ENCODE data around the gene DROSHA. TPM values are rescaled to one million over a fixed set of nuclear protein-coding genes. Genes with fewer than 3 reads are reported as not detected.

DROSHA gene
- total and polyA plus RNA-seq, 2 donors (not counting 3 experiments of a cell fraction or from before 2014, with no cell fraction given), result 49.1 to 96.4 TPM

DNA sequence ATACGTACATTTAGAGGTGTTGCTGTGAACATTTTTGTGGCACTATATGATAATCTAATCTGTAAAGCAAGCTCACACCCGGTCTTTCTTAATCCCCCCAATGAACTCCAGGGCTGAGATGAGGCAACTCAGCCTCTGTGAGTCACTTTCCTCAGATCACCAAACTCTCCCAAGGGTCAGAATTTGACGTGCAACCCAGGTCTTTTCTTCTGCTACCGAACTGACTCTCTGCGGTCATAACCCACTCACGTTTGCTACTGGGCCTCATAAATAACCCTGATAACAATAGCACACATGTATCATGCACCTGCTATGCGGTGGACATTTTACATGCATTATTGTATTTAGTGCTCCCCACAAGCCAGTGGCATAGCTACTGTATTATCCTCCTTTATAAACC, 153.1 kb downstream of the DROSHA start:
- no peaks in the 10 kb centered on the region for H3K27me3 ChIP-seq (ENCODE audit: control insufficient read depth in 2 of 2, insufficient read depth in 2 of 2, low read length in 2 of 2)
- intact Hi-C loops (cut with micrococcal nuclease), result no loop called here

DNA sequence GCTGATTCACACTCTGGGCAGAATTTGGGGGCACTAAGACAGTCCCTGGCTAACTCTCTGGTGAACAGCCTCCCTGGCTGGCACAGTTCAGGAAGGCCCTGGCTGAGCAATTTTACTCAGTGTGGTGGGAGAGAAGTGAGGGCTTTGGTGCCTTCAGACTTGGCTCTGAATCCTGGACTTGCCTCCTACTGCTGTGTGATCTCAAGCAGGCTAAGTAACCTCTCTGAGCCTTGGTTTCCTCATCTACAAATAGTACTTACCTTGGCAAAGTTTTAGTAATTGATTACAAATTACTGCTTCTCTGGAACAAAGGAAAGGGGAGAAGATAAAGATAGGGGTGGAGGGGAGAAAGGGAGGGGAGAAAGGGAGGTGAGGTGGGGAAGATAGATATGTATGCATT, 153.8 kb downstream of the DROSHA start:
- TF ChIP-seq POLR2A (IDR thresholded peaks at IDR 0.05; ENCODE audit: low read depth, low read length) (no peak), GATA2 (IDR thresholded peaks at IDR 0.05; ENCODE audit: insufficient read depth, insufficient read length, low read depth, low read length) (no peak)
- TF ChIP-seq, protein P1, sequence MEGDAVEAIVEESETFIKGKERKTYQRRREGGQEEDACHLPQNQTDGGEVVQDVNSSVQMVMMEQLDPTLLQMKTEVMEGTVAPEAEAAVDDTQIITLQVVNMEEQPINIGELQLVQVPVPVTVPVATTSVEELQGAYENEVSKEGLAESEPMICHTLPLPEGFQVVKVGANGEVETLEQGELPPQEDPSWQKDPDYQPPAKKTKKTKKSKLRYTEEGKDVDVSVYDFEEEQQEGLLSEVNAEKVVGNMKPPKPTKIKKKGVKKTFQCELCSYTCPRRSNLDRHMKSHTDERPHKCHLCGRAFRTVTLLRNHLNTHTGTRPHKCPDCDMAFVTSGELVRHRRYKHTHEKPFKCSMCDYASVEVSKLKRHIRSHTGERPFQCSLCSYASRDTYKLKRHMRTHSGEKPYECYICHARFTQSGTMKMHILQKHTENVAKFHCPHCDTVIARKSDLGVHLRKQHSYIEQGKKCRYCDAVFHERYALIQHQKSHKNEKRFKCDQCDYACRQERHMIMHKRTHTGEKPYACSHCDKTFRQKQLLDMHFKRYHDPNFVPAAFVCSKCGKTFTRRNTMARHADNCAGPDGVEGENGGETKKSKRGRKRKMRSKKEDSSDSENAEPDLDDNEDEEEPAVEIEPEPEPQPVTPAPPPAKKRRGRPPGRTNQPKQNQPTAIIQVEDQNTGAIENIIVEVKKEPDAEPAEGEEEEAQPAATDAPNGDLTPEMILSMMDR (IDR thresholded peaks at IDR 0.05; ENCODE audit: extremely low read depth in 1 of 2, insufficient read depth in 1 of 2, low read depth in 1 of 2, low read length in 2 of 2), result no peak
- Histone ChIP-seq H2AFZ (ENCODE audit: low read depth, low read length) (no peak overlapping the region), H3K9ac (replicated peaks; ENCODE audit: extremely low read depth, insufficient read depth, low read length) (no peak overlapping the region), H3K79me2 (ENCODE audit: control insufficient read depth, insufficient read depth, low read length) (no peaks in the 10 kb centered on the region), H3K9me1 (replicated peaks; ENCODE audit: control insufficient read depth, extremely low read depth, insufficient read depth, low read length) (no peaks in the 10 kb centered on the region), H3K4me1 (ENCODE audit: control insufficient read depth, extremely low read depth, insufficient read depth, low read length) (no peaks in the 10 kb centered on the region), H3K36me3 (ENCODE audit: control insufficient read depth in 2 of 2, extremely low read depth in 1 of 2, insufficient read depth in 2 of 2, low read length in 2 of 2) (no peaks in the 10 kb centered on the region), H3K27me3 (ENCODE audit: control insufficient read depth in 2 of 2, insufficient read depth in 2 of 2, low read length in 2 of 2) (no peaks in the 10 kb centered on the region), H3K9me3 (replicated peaks; ENCODE audit: control insufficient read depth, insufficient read depth, low read length) (no peaks in the 10 kb centered on the region), H4K20me1 (replicated peaks; ENCODE audit: control insufficient read depth, extremely low read depth, insufficient read depth, low read length) (no peaks in the 10 kb centered on the region), H3K27ac (ENCODE audit: insufficient read depth, low read depth, low read length) (no peak overlapping the region), H3K4me3 (replicated peaks in 1 of 3; ENCODE audit: insufficient read depth in 1 of 3, low read depth in 1 of 3, low read length in 3 of 3) (no peak overlapping the region), H3K4me2 (ENCODE audit: insufficient read depth, low read length) (no peak overlapping the region)
- DNase-seq (ENCODE audit: low read depth, low spot score) (no peak), FAIRE-seq (no peak)
- CTCF ChIA-PET, result no interaction called here
- BruUV-seq (replicated peaks), result no TSS peak
- POLR2A ChIA-PET, result no interaction called here
- intact Hi-C loops (cut with micrococcal nuclease) (no loop called here), dilution Hi-C loops (cut with MboI; ENCODE audit: extremely low pct_ligation_motif_present, low sequenced_read_pairs) (no loop called here)

More for the DNA sequence above, 153.1 kb downstream of the DROSHA start:
- H2AFZ ChIP-seq (ENCODE audit: low read depth, low read length), result no peak overlapping the region
- H3K27ac ChIP-seq (ENCODE audit: insufficient read depth, low read depth, low read length), result no peak overlapping the region
- DNase-seq (ENCODE audit: low read depth, low spot score), result no peak
- no peaks in the 10 kb centered on the region for H3K9me3 ChIP-seq (replicated peaks; ENCODE audit: control insufficient read depth, insufficient read depth, low read length)
- H4K20me1 ChIP-seq (replicated peaks; ENCODE audit: control insufficient read depth, extremely low read depth, insufficient read depth, low read length), result no peaks in the 10 kb centered on the region
- H3K4me1 ChIP-seq (ENCODE audit: control insufficient read depth, extremely low read depth, insufficient read depth, low read length), result no peaks in the 10 kb centered on the region
- dilution Hi-C loops (cut with MboI; ENCODE audit: extremely low pct_ligation_motif_present, low sequenced_read_pairs), result no loop called here
- H3K79me2 ChIP-seq (ENCODE audit: control insufficient read depth, insufficient read depth, low read length), result no peaks in the 10 kb centered on the region
- no peak overlapping the region for H3K4me3 ChIP-seq (replicated peaks in 1 of 3; ENCODE audit: insufficient read depth in 1 of 3, low read depth in 1 of 3, low read length in 3 of 3)
- H3K36me3 ChIP-seq (ENCODE audit: control insufficient read depth in 2 of 2, extremely low read depth in 1 of 2, insufficient read depth in 2 of 2, low read length in 2 of 2), result no peaks in the 10 kb centered on the region
- ChIA-PET POLR2A (no interaction called here), CTCF (no interaction called here)
- H3K4me2 ChIP-seq (ENCODE audit: insufficient read depth, low read length), result no peak overlapping the region
- H3K9me1 ChIP-seq (replicated peaks; ENCODE audit: control insufficient read depth, extremely low read depth, insufficient read depth, low read length), result no peaks in the 10 kb centered on the region
- TF ChIP-seq POLR2AphosphoS5 (IDR thresholded peaks at IDR 0.05; ENCODE audit: insufficient read depth, low read depth, low read length) (no peak), JUN (IDR thresholded peaks at IDR 0.05; ENCODE audit: borderline replicate concordance, insufficient read depth, insufficient read length, low read depth) (no peak), MYC (IDR thresholded peaks at IDR 0.05; ENCODE audit: low read depth, low read length) (no peak), FOS (IDR thresholded peaks at IDR 0.05; ENCODE audit: borderline replicate concordance, insufficient read depth, low read length) (no peak), GATA2 (IDR thresholded peaks at IDR 0.05; ENCODE audit: insufficient read depth, insufficient read length, low read depth, low read length) (no peak), EZH2 (IDR thresholded peaks at IDR 0.05; ENCODE audit: borderline replicate concordance, low read depth, low read length, severe bottlenecking) (no peak)
- H3K9ac ChIP-seq (replicated peaks; ENCODE audit: extremely low read depth, insufficient read depth, low read length), result no peak overlapping the region
- no peak for FAIRE-seq
- BruUV-seq (replicated peaks), result no TSS peak

Data from endothelial cell of umbilical vein (primary cell).